DND-41 (cell line): ENCODE data around the gene GPR17.

Source experiments
- EZH2 ChIP-seq: IDR thresholded peaks from 3 replicates; pipeline ENCODE4 v1.6.1; 2012; ENCODE audit warnings: borderline replicate concordance, low read depth, mild to moderate bottlenecking, moderate library complexity, low read length, inconsistent platforms; ENCODE audit not compliant: severe bottlenecking
- TF ChIP-seq, protein P1 (sequence below): IDR thresholded peaks from 2 replicates; pipeline ENCODE4 v1.5.1; 2012; ENCODE audit warnings: borderline replicate concordance, low read length, moderate library complexity, mild to moderate bottlenecking; ENCODE audit not compliant: poor library complexity, severe bottlenecking; ENCODE audit errors: extremely low read depth

- TF ChIP-seq, protein P1, sequence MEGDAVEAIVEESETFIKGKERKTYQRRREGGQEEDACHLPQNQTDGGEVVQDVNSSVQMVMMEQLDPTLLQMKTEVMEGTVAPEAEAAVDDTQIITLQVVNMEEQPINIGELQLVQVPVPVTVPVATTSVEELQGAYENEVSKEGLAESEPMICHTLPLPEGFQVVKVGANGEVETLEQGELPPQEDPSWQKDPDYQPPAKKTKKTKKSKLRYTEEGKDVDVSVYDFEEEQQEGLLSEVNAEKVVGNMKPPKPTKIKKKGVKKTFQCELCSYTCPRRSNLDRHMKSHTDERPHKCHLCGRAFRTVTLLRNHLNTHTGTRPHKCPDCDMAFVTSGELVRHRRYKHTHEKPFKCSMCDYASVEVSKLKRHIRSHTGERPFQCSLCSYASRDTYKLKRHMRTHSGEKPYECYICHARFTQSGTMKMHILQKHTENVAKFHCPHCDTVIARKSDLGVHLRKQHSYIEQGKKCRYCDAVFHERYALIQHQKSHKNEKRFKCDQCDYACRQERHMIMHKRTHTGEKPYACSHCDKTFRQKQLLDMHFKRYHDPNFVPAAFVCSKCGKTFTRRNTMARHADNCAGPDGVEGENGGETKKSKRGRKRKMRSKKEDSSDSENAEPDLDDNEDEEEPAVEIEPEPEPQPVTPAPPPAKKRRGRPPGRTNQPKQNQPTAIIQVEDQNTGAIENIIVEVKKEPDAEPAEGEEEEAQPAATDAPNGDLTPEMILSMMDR: no peak
- no peak for TF ChIP-seq EZH2
Measured at GRCh38 chr2:127651971-127652550, 6.1 kb downstream of the GPR17 start.
